Measurements from ENCODE around the gene NEK5.

NEK5 gene

DNA sequence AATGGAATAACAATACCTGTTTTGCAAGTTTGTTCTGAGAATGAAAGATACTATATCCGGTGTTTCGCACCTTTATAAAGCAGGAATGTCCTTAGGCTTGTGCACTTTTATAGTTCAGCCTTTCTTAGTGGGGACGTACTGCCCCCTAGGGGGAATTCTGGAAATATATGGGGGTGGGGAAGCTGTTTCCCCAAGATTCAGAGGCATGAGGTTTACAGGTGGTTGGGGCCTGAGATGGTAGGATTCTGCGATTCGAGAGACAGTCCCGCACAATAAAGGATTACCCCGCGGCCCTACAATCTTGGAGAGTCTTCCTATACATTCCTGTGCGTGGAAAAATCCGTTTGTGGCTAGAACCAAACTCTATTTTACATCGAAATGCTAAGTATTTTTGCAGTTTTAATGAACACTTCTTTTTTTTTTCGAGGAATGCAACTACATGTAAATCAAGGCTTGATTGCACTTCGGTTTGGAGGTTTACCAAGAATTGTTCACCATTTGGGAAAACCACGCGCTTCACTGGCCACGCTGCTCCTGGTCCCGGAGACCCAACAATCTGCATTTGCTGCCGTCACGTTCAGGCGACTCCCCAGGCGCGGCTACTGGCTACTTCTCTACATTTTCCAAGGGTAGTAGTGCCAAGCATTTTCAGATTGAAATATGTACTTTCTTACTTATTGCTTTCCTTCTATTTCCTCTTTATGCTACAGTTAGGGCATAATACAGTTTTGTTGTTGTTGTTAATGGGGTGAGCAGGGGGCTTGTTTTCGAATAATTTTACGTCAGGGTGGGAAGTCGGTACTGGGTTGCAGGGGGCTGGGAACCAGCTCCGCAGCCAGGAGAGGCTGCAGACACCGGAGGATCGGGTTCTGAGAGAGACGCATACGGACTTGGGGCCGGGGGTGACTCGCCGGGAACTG lies 830 bp downstream of the NEK5 start:
- TF ChIP-seq, protein P1, sequence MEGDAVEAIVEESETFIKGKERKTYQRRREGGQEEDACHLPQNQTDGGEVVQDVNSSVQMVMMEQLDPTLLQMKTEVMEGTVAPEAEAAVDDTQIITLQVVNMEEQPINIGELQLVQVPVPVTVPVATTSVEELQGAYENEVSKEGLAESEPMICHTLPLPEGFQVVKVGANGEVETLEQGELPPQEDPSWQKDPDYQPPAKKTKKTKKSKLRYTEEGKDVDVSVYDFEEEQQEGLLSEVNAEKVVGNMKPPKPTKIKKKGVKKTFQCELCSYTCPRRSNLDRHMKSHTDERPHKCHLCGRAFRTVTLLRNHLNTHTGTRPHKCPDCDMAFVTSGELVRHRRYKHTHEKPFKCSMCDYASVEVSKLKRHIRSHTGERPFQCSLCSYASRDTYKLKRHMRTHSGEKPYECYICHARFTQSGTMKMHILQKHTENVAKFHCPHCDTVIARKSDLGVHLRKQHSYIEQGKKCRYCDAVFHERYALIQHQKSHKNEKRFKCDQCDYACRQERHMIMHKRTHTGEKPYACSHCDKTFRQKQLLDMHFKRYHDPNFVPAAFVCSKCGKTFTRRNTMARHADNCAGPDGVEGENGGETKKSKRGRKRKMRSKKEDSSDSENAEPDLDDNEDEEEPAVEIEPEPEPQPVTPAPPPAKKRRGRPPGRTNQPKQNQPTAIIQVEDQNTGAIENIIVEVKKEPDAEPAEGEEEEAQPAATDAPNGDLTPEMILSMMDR (IDR thresholded peaks at IDR 0.05; ENCODE audit: unreplicated experiment in 3 of 3) = peak; percentile 81 to 87 (median 82)
- Mint-ChIP-seq H3K27me3 (ENCODE audit: low read depth) (peaks cover 16% of the 10 kb centered on the region), H3K4me1 (peaks cover 9% of the 10 kb centered on the region)

DNA sequence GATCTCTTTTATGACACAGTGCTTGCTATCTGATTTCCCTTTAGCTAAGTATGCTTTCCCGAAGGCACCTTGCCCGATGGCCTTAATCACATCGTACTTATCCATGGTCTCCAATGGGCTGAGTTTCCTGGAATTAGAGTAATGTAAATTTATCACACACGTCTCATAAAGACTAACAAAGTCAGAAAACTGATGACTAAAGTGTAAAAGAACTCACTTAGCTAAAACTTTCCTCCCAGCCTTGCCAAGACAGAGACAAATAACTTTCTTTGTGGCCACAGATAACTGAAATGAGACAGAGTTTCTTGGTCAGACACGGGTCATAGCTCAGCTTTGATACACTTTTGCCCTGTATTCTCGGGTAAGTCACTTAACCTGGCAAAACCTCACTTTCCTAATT lies 1.5 kb downstream of the NEK5 start:
- Mint-ChIP-seq H3K9me3 (no peaks in the 10 kb centered on the region), H3K27me3 (ENCODE audit: low read depth) (peaks cover 16% of the 10 kb centered on the region), H3K4me1 (peaks cover 9% of the 10 kb centered on the region), H3K36me3 (ENCODE audit: low read depth) (peaks cover 20% of the 10 kb centered on the region), H3K4me3 (peak overlapping the region in 2 of 3 experiments; percentile 18 to 86), H3K27ac (peak overlapping the region; percentile 6 to 32 (median 6))
- TF ChIP-seq, protein P1 (IDR thresholded peaks at IDR 0.05; ENCODE audit: unreplicated experiment in 3 of 3) = no peak

More for the DNA sequence above, 830 bp downstream of the NEK5 start:
- peaks cover 26% of the 10 kb centered on the region for H3K36me3 Mint-ChIP-seq (ENCODE audit: low read depth)
- peak overlapping the region; percentile 82 to 87 (median 86) for H3K4me3 Mint-ChIP-seq
- peak overlapping the region; percentile 6 to 32 (median 6) for H3K27ac Mint-ChIP-seq
- H3K9me3 Mint-ChIP-seq = no peaks in the 10 kb centered on the region

DNA sequence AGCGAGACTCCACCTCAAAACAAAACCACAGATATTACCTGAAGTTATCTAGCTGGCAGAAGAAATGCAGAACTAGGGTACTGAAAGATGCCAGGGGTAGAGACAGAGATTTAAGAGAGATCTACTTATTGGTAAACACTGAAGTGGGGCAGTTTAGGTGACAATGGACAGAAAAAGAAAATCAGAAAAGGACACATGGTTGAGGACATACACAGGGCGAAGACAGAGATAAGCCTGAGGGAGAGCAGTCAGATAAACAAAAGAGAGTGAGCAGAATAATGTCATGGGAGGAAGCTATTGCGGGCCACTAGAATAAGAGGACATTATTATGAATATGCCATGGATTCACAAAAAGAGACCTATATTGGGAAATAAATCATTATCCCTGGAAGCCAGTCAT lies 3.3 kb downstream of the NEK5 start:
- Mint-ChIP-seq H3K27ac (no peak overlapping the region), H3K27me3 (ENCODE audit: low read depth) (peaks cover 16% of the 10 kb centered on the region), H3K9me3 (no peaks in the 10 kb centered on the region), H3K36me3 (ENCODE audit: low read depth) (peaks cover 1% of the 10 kb centered on the region), H3K4me1 (peaks cover 9% of the 10 kb centered on the region), H3K4me3 (no peak overlapping the region)
- TF ChIP-seq, protein P1 (IDR thresholded peaks at IDR 0.05; ENCODE audit: unreplicated experiment in 3 of 3) = no peak

DNA sequence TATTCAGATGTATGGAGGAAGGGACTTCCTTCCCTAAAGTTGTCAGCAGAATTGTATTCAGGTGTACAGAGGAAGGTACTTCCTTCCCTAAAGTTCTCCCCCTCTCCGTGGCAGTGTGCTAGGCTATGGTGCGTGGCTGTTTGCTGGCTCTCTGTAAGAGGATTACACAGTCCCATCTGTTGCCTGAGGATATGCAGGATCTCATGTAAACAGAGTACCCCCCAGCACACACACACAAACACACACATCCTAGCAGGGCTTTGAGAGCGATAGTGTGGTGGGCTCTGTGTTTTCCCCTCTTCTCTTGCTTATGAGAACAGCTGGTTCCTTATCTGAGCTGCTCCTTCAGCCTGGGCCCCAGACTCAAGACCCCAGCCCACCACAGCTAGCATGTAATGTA lies 10.3 kb downstream of the NEK5 start:
- no peak overlapping the region for H3K4me3 Mint-ChIP-seq
- no peaks in the 10 kb centered on the region for H3K36me3 Mint-ChIP-seq (ENCODE audit: low read depth)

DNA sequence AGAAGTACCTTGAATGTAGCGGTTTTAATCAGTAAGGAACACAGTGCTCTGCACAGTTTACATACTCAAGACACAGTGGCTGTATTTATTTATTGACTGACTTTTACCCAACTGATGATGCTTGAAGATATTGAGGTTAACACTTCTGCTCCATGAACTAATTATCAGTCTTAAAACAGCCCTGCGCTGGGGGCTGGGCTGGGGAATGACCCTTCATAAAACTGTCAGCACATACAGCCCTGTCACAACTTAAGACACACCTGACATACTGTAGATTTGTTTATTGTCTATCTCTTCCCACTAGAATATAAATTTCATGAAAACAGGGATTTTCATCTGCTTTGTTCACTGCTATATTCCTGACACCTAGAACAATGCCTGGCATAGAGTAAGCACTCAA lies 10.8 kb downstream of the NEK5 start:
- TF ChIP-seq, protein P1 (IDR thresholded peaks at IDR 0.05; ENCODE audit: unreplicated experiment in 3 of 3) = no peak
- Mint-ChIP-seq H3K27ac (no peak overlapping the region), H3K9me3 (no peaks in the 10 kb centered on the region), H3K4me3 (no peak overlapping the region), H3K36me3 (ENCODE audit: low read depth) (no peaks in the 10 kb centered on the region), H3K27me3 (ENCODE audit: low read depth) (peaks cover 3% of the 10 kb centered on the region), H3K4me1 (no peaks in the 10 kb centered on the region)

More for the DNA sequence above, 10.3 kb downstream of the NEK5 start:
- H3K9me3 Mint-ChIP-seq = no peaks in the 10 kb centered on the region
- H3K27me3 Mint-ChIP-seq (ENCODE audit: low read depth) = peaks cover 4% of the 10 kb centered on the region
- TF ChIP-seq, protein P1 (IDR thresholded peaks at IDR 0.05; ENCODE audit: unreplicated experiment in 3 of 3) = no peak
- no peak overlapping the region for H3K27ac Mint-ChIP-seq
- no peaks in the 10 kb centered on the region for H3K4me1 Mint-ChIP-seq

Data from nephron (organoid).